H9 (cell line): ENCODE results near the gene TMIE. TPM values are rescaled to one million over a fixed set of nuclear protein-coding genes. Genes with fewer than 3 reads are reported as not detected.

Experiments
- DNase-seq: peaks from one replicate; pipeline ENCODE4 v3.0.0-alpha.2; 2017
- H2AFZ ChIP-seq: one replicate; pipeline ENCODE4 v1.6.1; 2013; ENCODE audit warnings: mild to moderate bottlenecking, low read length, control low read depth, moderate library complexity
- H2AK5ac ChIP-seq: 2 replicates; pipeline ENCODE4 v1.6.1; 2013; ENCODE audit warnings: low read length, control low read depth, mixed read lengths; ENCODE audit not compliant: insufficient read length
- H2BK120ac ChIP-seq: one replicate; pipeline ENCODE4 v1.6.1; 2013; ENCODE audit warnings: low read depth, mild to moderate bottlenecking, low read length, control low read depth, inconsistent platforms; ENCODE audit not compliant: poor library complexity, severe bottlenecking
- H2BK12ac ChIP-seq: 2 replicates; pipeline ENCODE4 v1.6.1; 2013; ENCODE audit warnings: low read length, control low read depth, mixed read lengths, low read depth; ENCODE audit not compliant: insufficient read length
- H2BK15ac ChIP-seq: 2 replicates; pipeline ENCODE4 v1.6.1; 2013; ENCODE audit warnings: low read depth, low read length, control low read depth
- H2BK20ac ChIP-seq: one replicate; pipeline ENCODE4 v1.6.1; 2013; ENCODE audit warnings: low read depth, mild to moderate bottlenecking, low read length, control low read depth, inconsistent platforms; ENCODE audit not compliant: poor library complexity, severe bottlenecking
- H2BK5ac ChIP-seq: 2 replicates; pipeline ENCODE4 v1.6.1; 2013; ENCODE audit warnings: low read length, control low read depth, mixed read lengths; ENCODE audit not compliant: insufficient read length
- H3K14ac ChIP-seq: 2 replicates; pipeline ENCODE4 v1.6.1; 2013; ENCODE audit warnings: low read length, control low read depth; ENCODE audit not compliant: insufficient read depth
- H3K18ac ChIP-seq: 2 replicates; pipeline ENCODE4 v1.6.1; 2013; ENCODE audit warnings: low read depth, mild to moderate bottlenecking, mixed read lengths, low read length, control low read depth; ENCODE audit not compliant: insufficient read length
- H3K23ac ChIP-seq: 2 replicates; pipeline ENCODE4 v1.6.1; 2013; ENCODE audit warnings: low read length, control low read depth, mixed read lengths, low read depth; ENCODE audit not compliant: insufficient read length
- H3K23me2 ChIP-seq: 2 replicates; pipeline ENCODE4 v1.6.1; 2013; ENCODE audit warnings: low read depth, mild to moderate bottlenecking, mixed read lengths, low read length, control low read depth; ENCODE audit not compliant: insufficient read length, poor library complexity, severe bottlenecking
- H3K27ac ChIP-seq: 2 replicates; pipeline ENCODE4 v1.5.1; 2013; ENCODE audit warnings: low read length, control low read depth, mixed read lengths, low read depth; ENCODE audit not compliant: insufficient read length
- H3K27me3 ChIP-seq: 2 replicates; pipeline ENCODE4 v1.6.1; 2013; ENCODE audit warnings: low read length, control low read depth, inconsistent platforms; ENCODE audit not compliant: insufficient read depth
- H3K4ac ChIP-seq: 2 replicates; pipeline ENCODE4 v1.6.1; 2013; ENCODE audit warnings: low read depth, mild to moderate bottlenecking, control low read depth, inconsistent platforms, low read length, moderate library complexity
- H3K4me1 ChIP-seq: 2 replicates; pipeline ENCODE4 v1.6.1; 2013; ENCODE audit warnings: low read length, control low read depth, inconsistent platforms; ENCODE audit not compliant: insufficient read depth
- H3K4me2 ChIP-seq: 2 replicates; pipeline ENCODE4 v1.6.1; 2013; ENCODE audit warnings: low read length, control low read depth, mixed read lengths; ENCODE audit not compliant: insufficient read length, insufficient read depth
- H3K56ac ChIP-seq: 2 replicates; pipeline ENCODE4 v1.6.1; 2013; ENCODE audit warnings: low read depth, mild to moderate bottlenecking, mixed read lengths, low read length, control low read depth; ENCODE audit not compliant: insufficient read length
- H3K79me1 ChIP-seq: 2 replicates; pipeline ENCODE4 v1.6.1; 2013; ENCODE audit warnings: low read depth, mild to moderate bottlenecking, moderate library complexity, low read length, control low read depth, inconsistent platforms; ENCODE audit not compliant: insufficient read depth, poor library complexity, severe bottlenecking
- H3K79me2 ChIP-seq: 2 replicates; pipeline ENCODE4 v1.6.1; 2013; ENCODE audit warnings: low read length, control low read depth, inconsistent platforms; ENCODE audit not compliant: insufficient read depth
- H3K9ac ChIP-seq: 2 replicates; pipeline ENCODE4 v1.6.1; 2013; ENCODE audit warnings: low read length, control low read depth, mixed read lengths; ENCODE audit not compliant: insufficient read length; ENCODE audit errors: extremely low read depth
- H3K9me3 ChIP-seq: one replicate; pipeline ENCODE4 v1.6.1; 2013; ENCODE audit warnings: low read depth, low read length, inconsistent platforms; ENCODE audit not compliant: control insufficient read depth
- H3T11ph ChIP-seq: one replicate; pipeline ENCODE4 v1.6.1; 2013; ENCODE audit warnings: mild to moderate bottlenecking, low read length, control low read depth, inconsistent platforms
- H4K20me1 ChIP-seq: one replicate; pipeline ENCODE4 v1.6.1; 2013; ENCODE audit not compliant: control insufficient read depth, insufficient read length, insufficient read depth
- H4K5ac ChIP-seq: 2 replicates; pipeline ENCODE4 v1.6.1; 2013; ENCODE audit warnings: low read depth, mild to moderate bottlenecking, mixed read lengths, low read length, control low read depth; ENCODE audit not compliant: insufficient read length
- H4K8ac ChIP-seq: replicated peaks from 2 replicates; pipeline ENCODE4 v1.6.1; 2013; ENCODE audit warnings: low read length, control low read depth, mixed read lengths, low read depth; ENCODE audit not compliant: insufficient read length
- H4K91ac ChIP-seq: 2 replicates; pipeline ENCODE4 v1.6.1; 2013; ENCODE audit warnings: low read depth, mild to moderate bottlenecking, moderate library complexity, mixed read lengths, low read length, control low read depth; ENCODE audit not compliant: insufficient read length
- H3K27ac Mint-ChIP-seq, 3 experiments: 2 replicates in 2 of 3; 3 replicates in 1 of 3; pipeline ENCODE4 v1.8.0; 2020 to 2021; ENCODE audit warnings: mixed read lengths in 3 of 3, mild to moderate bottlenecking in 1 of 3, moderate library complexity in 1 of 3
- H3K27me3 Mint-ChIP-seq: 2 replicates; pipeline ENCODE4 v1.8.0; 2021; ENCODE audit warnings: low read depth, mild to moderate bottlenecking, moderate library complexity, mixed read lengths
- H3K36me3 Mint-ChIP-seq, 3 experiments: 2 replicates in 2 of 3; 3 replicates in 1 of 3; pipeline ENCODE4 v1.8.0; 2020 to 2021; ENCODE audit warnings: low read depth in 3 of 3, mixed read lengths in 3 of 3; ENCODE audit not compliant: insufficient read depth in 1 of 3
- H3K4me1 Mint-ChIP-seq, 2 experiments: 2 replicates each; pipeline ENCODE4 v1.8.0; 2020; ENCODE audit warnings: mixed read lengths in 2 of 2
- H3K4me3 Mint-ChIP-seq, 2 experiments: 2 replicates in 1 of 2; 3 replicates in 1 of 2; pipeline ENCODE4 v1.8.0; 2020 to 2021; ENCODE audit warnings: mild to moderate bottlenecking in 2 of 2, mixed read lengths in 2 of 2, moderate library complexity in 1 of 2
- H3K9me3 Mint-ChIP-seq, 2 experiments: 2 replicates in 1 of 2; 3 replicates in 1 of 2; pipeline ENCODE4 v1.8.0; 2020; ENCODE audit warnings: mild to moderate bottlenecking in 2 of 2, mixed read lengths in 2 of 2, moderate library complexity in 1 of 2
- CTCF ChIP-seq: fragments of 200-600 bp; sonication (generic); conservative IDR thresholded peaks from 3 replicates; pipeline ENCODE4 v1.8.0; 2021; ENCODE audit warnings: antibody characterized with exemption, mild to moderate bottlenecking
- WGBS: extraction: QIAGEN DNeasy Blood & Tissue Kit; methylation state at CpG from one replicate; pipeline ENCODE4 v1.1.7; 2013; ENCODE audit warnings: missing lambda C conversion rate, low lambda C conversion rate, mixed read lengths; ENCODE audit not compliant: insufficient read length; ENCODE audit errors: extremely low coverage; 5-methylcytosine and 5-hydroxymethylcytosine counted together
- total RNA-seq: library from RNA; stranded (reverse); gene quantifications from 2 replicates; pipeline ENCODE4 v1.2.1, GENCODE V29; 2021

The TMIE gene
- total RNA-seq, 1 experiment from 2014 or later: 0.63 TPM

DNA sequence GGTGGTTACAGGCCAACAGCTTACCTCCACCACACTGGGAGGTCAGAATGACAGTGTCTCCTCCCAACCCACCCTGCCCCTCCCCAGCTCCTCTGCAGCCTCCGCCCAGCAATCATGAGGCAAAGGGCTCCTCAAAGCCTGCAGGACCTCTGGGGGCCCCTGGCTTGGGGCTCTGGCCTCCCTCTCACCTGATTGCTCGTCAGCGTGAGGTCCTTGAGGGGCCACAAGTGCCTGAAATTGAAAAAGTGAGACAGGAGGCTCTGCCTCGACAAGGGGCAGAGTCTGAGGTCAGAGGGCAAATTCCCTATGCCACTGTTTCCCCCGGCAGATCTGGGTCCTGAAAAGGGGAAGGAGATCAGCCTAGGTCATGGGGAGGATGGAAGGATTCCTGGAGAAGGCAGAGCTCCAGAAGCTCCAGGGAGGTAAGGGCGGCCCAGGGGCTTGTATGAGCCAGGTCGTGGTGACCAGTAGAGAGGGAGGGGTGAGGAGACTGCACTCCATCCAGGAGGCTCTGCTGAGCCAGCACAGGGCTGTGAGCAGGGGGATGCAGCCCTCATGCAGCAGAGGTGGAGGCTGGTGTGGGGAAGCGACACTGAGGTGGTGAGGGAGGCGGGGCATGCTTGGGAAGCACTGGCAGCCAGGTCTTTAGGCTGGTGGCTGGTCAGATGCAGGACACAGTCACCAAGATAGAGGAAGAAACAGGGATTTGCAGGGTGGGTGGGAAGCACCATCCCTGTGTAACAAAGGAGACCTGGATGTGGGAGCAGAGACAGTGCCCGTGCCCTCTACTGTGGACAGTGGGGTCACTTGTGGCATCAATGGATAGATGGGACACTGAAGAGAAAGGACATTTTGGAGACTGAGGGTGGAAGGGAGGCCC is 27.8 kb upstream of the TMIE start:
- Histone ChIP-seq H3K4ac (no peak overlapping the region), H3K9me3 (no peaks in the 10 kb centered on the region), H4K20me1 (no peaks in the 10 kb centered on the region), H3K4me2 (no peak overlapping the region), H3K79me1 (no peaks in the 10 kb centered on the region), H2AK5ac (no peak overlapping the region), H3K9ac (no peak overlapping the region), H4K5ac (no peak overlapping the region), H2AFZ (no peak overlapping the region), H3K23me2 (no peaks in the 10 kb centered on the region), H2BK5ac (no peak overlapping the region), H3K56ac (no peak overlapping the region), H3K27ac (no peak overlapping the region), H3K4me1 (no peaks in the 10 kb centered on the region), H3K14ac (no peak overlapping the region), H3K79me2 (no peaks in the 10 kb centered on the region), H3K23ac (no peak overlapping the region), H3K27me3 (no peaks in the 10 kb centered on the region), H2BK15ac (no peak overlapping the region), H3K18ac (no peak overlapping the region), H4K91ac (no peak overlapping the region), H2BK120ac (no peak overlapping the region), H2BK20ac (no peak overlapping the region), H4K8ac (no peak overlapping the region), H3T11ph (no peak overlapping the region), H2BK12ac (no peak overlapping the region)
- Mint-ChIP-seq H3K36me3 (peaks cover 0 to 8% (median 0%) of the 10 kb centered on the region in 3 experiments; a peak in 2 of 7 replicates), H3K4me1 (peaks cover 3 to 11% of the 10 kb centered on the region in 2 experiments), H3K27ac (peak overlapping the region in 2 of 3 experiments; percentile 28 to 70; a peak in 1 of 7 replicates), H3K4me3 (no peak overlapping the region), H3K9me3 (no peaks in the 10 kb centered on the region), H3K27me3 (no peaks in the 10 kb centered on the region; the same call in none of the 2 replicates)
- no peak for DNase-seq
- TF ChIP-seq CTCF: no peak
- WGBS: no CpG with 5 or more reads among the region's 10 CpGs
